ENCODE data around the gene EYA2. TPM values are rescaled to one million over a fixed set of nuclear protein-coding genes. Genes with fewer than 3 reads are reported as not detected.
"Not testable (repeated sequence)": the region's sequence is repeated elsewhere in the genome, so short reads cannot be mapped to it uniquely, and the experiment has no call there.

The EYA2 gene
- total and polyA plus RNA-seq, 12 donors = 0.54 to 2.2 (median 1.4) TPM

GRCh38 chr20:47205577-47206123 lies 311.0 kb downstream of the EYA2 start:
- DNase-seq = peak in 6 of 7 donors; percentile 71 to 87 (median 76)
- intact Hi-C loops (cut with DNase I) = loop anchor here (5.0 to 10.0 kb wide), 2 partner anchors 182 to 419 kb away; no protein-coding TSS in a partner anchor
- Histone ChIP-seq H3K4me1 (replicated peaks in 1 of 2) (no peaks in the 10 kb centered on the region), H3K27me3 (no peaks in the 10 kb centered on the region), H3K36me3 (replicated peaks in 1 of 2) (peaks cover 0 to 28% of the 10 kb centered on the region in 2 donors), H3K9me3 (replicated peaks in 1 of 3) (no peaks in the 10 kb centered on the region), H3K4me3 (no peak overlapping the region), H3K27ac (no peak overlapping the region)
- WGBS, 4 donors = 50 to 81% (median 57%) methylated on average over 5 to 9 of the region's 9 CpGs
- TF ChIP-seq POLR2A (IDR thresholded peaks at IDR 0.05) = no peak
- TF ChIP-seq, protein P1, sequence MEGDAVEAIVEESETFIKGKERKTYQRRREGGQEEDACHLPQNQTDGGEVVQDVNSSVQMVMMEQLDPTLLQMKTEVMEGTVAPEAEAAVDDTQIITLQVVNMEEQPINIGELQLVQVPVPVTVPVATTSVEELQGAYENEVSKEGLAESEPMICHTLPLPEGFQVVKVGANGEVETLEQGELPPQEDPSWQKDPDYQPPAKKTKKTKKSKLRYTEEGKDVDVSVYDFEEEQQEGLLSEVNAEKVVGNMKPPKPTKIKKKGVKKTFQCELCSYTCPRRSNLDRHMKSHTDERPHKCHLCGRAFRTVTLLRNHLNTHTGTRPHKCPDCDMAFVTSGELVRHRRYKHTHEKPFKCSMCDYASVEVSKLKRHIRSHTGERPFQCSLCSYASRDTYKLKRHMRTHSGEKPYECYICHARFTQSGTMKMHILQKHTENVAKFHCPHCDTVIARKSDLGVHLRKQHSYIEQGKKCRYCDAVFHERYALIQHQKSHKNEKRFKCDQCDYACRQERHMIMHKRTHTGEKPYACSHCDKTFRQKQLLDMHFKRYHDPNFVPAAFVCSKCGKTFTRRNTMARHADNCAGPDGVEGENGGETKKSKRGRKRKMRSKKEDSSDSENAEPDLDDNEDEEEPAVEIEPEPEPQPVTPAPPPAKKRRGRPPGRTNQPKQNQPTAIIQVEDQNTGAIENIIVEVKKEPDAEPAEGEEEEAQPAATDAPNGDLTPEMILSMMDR (IDR thresholded peaks at IDR 0.05) = peak; percentile 11 to 97 (median 57)

- H3K4me3 ChIP-seq; H3K4me1 ChIP-seq (replicated peaks in 1 of 2); H3K9me3 ChIP-seq (replicated peaks in 1 of 3); H3K27me3 ChIP-seq; DNase-seq; H3K27ac ChIP-seq: not testable (repeated sequence)
- peaks cover 0 to 37% of the 10 kb centered on the region in 2 donors for H3K36me3 ChIP-seq (replicated peaks in 1 of 2)
- WGBS, 4 donors = 88 to 90% (median 89%) methylated on average over 10 of the region's 10 CpGs
- intact Hi-C loops (cut with DNase I) = loop anchor here (5.0 to 10.0 kb wide), 2 partner anchors 181 to 418 kb away; no protein-coding TSS in a partner anchor
Measured at GRCh38 chr20:47206552-47206951, 311.9 kb downstream of the EYA2 start.

GRCh38 chr20:47206962-47207641 lies 312.5 kb downstream of the EYA2 start:
- Histone ChIP-seq H3K4me3 (no peak overlapping the region), H3K9me3 (replicated peaks in 1 of 3) (no peaks in the 10 kb centered on the region), H3K36me3 (replicated peaks in 1 of 2) (peaks cover 0 to 42% of the 10 kb centered on the region in 2 donors), H3K27me3 (no peaks in the 10 kb centered on the region), H3K4me1 (replicated peaks in 1 of 2) (no peaks in the 10 kb centered on the region), H3K27ac (no peak overlapping the region)
- DNase-seq = peak in 3 of 7 donors; percentile 24 to 42 (median 38)
- WGBS, 4 donors = 63 to 70% (median 66%) methylated on average over 8 to 9 of the region's 9 CpGs
- no peak for TF ChIP-seq POLR2A (IDR thresholded peaks at IDR 0.05)
- TF ChIP-seq, protein P1 (IDR thresholded peaks at IDR 0.05) = no peak
- intact Hi-C loops (cut with DNase I) = loop anchor here (5.0 to 10.0 kb wide), 2 partner anchors 180 to 418 kb away; no protein-coding TSS in a partner anchor

DNA sequence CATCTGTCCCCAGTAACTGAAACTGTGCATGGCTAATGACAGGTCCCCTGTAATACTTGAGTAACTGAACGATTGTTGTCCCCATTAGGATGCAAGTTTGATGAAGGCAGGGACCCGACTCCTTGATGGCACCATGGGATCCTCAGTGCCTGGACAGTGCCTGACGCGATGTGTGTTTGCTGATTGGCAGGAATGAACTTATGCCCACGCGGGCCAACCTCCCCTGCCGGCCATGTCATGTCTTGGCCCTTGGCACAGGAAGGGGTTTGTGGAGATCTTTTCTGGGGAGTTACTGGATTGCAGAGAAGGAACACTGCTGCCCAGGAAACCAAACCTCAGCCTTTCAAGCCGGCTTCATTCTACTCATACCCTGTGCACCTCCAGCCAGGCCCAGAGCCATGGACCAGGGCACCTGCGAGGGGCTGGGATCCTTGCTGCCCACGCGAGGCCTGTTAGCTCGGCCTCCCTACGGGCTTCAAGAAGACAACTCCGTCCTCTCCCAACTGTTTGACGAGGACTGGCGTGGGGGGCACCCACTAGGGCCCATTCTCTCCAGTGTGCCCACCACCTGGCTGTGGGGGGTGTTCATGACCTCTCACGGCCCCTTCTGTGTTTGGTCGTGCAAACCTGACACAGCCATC lies 314.0 kb downstream of the EYA2 start:
- H3K36me3 ChIP-seq (replicated peaks in 1 of 2) = peaks cover 0 to 57% of the 10 kb centered on the region in 2 donors

More for the DNA sequence above, 314.0 kb downstream of the EYA2 start:
- intact Hi-C loops (cut with DNase I) = loop anchor here (5.0 to 10.0 kb wide), 2 partner anchors 179 to 416 kb away; no protein-coding TSS in a partner anchor
- H3K27ac ChIP-seq = no peak overlapping the region
- DNase-seq = no peak
- no peaks in the 10 kb centered on the region for H3K4me1 ChIP-seq (replicated peaks in 1 of 2)
- H3K4me3 ChIP-seq = no peak overlapping the region
- 91 to 95% (median 92%) methylated on average over 9 to 18 of the region's 18 CpGs for WGBS, 4 donors
- H3K9me3 ChIP-seq (replicated peaks in 1 of 3) = no peaks in the 10 kb centered on the region
- TF ChIP-seq POLR2A (IDR thresholded peaks at IDR 0.05) = no peak
- TF ChIP-seq, protein P1 (IDR thresholded peaks at IDR 0.05) = no peak
- no peaks in the 10 kb centered on the region for H3K27me3 ChIP-seq

Measured in adrenal gland (tissue), 12 donors.